ENCODE measurements around the gene ULK3. TPM values are rescaled to one million over a fixed set of nuclear protein-coding genes. Genes with fewer than 3 reads are reported as not detected.

Gene ULK3
- total RNA-seq, 1 donor from 2014 or later = 24.3 TPM

DNA sequence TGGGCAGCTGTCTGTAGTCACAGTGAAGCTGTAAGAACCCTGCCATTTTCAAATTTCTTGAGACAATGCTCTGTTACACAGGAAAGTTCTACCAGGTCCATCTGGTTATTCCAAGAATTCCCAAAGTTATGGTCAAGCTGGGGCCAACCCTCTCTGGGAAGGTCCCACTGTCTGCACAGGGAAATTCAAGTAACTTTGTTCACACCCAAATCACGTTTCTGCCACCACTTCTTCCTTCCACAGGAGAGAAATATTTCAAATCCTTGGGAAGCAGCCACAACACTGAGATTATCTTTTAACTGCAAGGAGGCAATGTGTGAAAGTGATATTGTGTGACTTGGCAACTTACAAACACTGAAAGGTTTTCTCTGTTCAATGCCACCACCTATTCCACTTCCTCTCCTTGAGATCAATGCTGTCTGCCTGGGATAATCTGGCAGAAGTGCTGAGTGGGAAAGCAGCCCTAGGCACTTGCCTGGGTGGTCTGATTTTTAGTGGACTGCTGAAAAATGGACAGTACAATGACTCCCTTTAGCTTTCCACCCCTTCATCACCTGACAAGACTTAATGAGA lies 24.6 kb upstream of the ULK3 start:
- Mint-ChIP-seq H3K27ac (ENCODE audit: unreplicated experiment) (peak overlapping the region; percentile 64), H3K4me1 (ENCODE audit: low read depth) (peaks cover 80% of the 10 kb centered on the region), H3K9me3 (ENCODE audit: low read depth) (no peaks in the 10 kb centered on the region), H3K36me3 (ENCODE audit: low read depth) (peaks cover 2% of the 10 kb centered on the region), H3K4me3 (ENCODE audit: unreplicated experiment) (no peak overlapping the region), H3K27me3 (ENCODE audit: low read depth) (no peaks in the 10 kb centered on the region)
- TF ChIP-seq, protein P1, sequence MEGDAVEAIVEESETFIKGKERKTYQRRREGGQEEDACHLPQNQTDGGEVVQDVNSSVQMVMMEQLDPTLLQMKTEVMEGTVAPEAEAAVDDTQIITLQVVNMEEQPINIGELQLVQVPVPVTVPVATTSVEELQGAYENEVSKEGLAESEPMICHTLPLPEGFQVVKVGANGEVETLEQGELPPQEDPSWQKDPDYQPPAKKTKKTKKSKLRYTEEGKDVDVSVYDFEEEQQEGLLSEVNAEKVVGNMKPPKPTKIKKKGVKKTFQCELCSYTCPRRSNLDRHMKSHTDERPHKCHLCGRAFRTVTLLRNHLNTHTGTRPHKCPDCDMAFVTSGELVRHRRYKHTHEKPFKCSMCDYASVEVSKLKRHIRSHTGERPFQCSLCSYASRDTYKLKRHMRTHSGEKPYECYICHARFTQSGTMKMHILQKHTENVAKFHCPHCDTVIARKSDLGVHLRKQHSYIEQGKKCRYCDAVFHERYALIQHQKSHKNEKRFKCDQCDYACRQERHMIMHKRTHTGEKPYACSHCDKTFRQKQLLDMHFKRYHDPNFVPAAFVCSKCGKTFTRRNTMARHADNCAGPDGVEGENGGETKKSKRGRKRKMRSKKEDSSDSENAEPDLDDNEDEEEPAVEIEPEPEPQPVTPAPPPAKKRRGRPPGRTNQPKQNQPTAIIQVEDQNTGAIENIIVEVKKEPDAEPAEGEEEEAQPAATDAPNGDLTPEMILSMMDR (IDR thresholded peaks at IDR 0.05) = no peak
- no peak for DNase-seq (ENCODE audit: low spot score)

DNA sequence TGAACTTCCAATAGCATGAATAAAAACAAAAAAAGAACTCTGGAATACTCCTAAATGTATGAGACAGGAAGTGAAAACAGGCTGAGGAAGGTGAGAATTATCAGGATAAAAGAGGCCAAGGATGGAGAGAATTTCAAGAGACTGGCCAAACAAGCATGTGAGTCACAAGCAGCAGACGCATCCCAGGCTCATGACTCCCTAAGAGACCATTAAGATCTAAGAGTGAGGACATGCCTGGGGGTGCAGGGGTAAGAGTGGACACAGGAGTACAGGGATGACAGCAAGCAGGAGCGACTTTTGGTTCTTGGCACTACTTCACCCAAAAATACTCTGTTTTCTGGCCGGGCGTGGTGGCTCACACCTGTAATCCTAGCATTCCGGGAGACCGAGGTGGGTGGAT lies 23.1 kb upstream of the ULK3 start:
- TF ChIP-seq, protein P1 (IDR thresholded peaks at IDR 0.05) = no peak
- Mint-ChIP-seq H3K27ac (ENCODE audit: unreplicated experiment) (peak overlapping the region; percentile 91), H3K4me1 (ENCODE audit: low read depth) (peaks cover 69% of the 10 kb centered on the region), H3K9me3 (ENCODE audit: low read depth) (no peaks in the 10 kb centered on the region), H3K4me3 (ENCODE audit: unreplicated experiment) (no peak overlapping the region), H3K36me3 (ENCODE audit: low read depth) (peaks cover 2% of the 10 kb centered on the region), H3K27me3 (ENCODE audit: low read depth) (no peaks in the 10 kb centered on the region)
- DNase-seq (ENCODE audit: low spot score) = no peak

DNA sequence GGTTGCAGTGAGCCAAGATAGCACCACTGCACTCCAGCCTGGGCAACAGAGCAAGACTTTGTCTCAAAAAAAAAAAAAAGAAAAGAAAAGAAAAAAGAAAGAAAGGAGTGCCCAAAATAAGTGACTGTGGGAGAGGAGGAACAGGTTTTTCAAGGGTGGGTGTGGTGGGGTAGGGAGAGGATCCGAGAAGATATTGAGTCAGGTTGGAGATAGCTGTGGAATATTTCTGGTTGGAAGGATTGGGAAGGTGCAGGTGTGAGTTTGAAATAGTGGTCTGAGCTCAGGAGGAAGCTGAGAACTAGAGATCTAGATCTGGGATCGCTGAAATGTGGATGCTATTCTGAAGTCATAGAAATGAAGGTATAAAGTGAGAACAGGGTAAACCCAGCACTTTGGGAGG lies 22.4 kb upstream of the ULK3 start:
- Mint-ChIP-seq H3K27ac (ENCODE audit: unreplicated experiment) (peak overlapping the region; percentile 91), H3K27me3 (ENCODE audit: low read depth) (no peaks in the 10 kb centered on the region), H3K9me3 (ENCODE audit: low read depth) (no peaks in the 10 kb centered on the region), H3K4me1 (ENCODE audit: low read depth) (peaks cover 62% of the 10 kb centered on the region), H3K4me3 (ENCODE audit: unreplicated experiment) (no peak overlapping the region), H3K36me3 (ENCODE audit: low read depth) (peaks cover 2% of the 10 kb centered on the region)
- no peak for DNase-seq (ENCODE audit: low spot score)
- TF ChIP-seq, protein P1 (IDR thresholded peaks at IDR 0.05) = no peak

DNA sequence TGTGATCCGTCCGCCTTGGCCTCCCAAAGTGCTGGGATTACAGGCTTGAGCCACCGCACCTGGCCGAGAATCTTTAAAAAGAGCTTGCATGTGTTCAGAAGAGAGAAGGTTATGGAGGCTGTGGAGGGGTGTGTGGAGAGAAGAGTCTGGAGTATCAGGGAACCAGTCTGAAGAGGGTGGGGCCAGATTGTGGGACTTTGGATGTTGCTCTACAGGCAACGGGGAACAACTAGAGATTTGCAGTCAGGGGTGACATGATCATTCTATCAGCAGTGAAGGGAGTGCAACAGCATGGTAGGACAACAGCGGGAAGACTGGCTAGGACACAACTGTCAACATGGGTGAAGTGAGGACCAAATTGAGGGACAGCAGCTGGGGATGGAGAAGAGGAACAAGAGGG lies 21.3 kb upstream of the ULK3 start:
- Mint-ChIP-seq H3K27ac (ENCODE audit: unreplicated experiment) (peak overlapping the region; percentile 19), H3K4me3 (ENCODE audit: unreplicated experiment) (no peak overlapping the region), H3K36me3 (ENCODE audit: low read depth) (peaks cover 2% of the 10 kb centered on the region), H3K27me3 (ENCODE audit: low read depth) (no peaks in the 10 kb centered on the region), H3K9me3 (ENCODE audit: low read depth) (no peaks in the 10 kb centered on the region), H3K4me1 (ENCODE audit: low read depth) (peaks cover 52% of the 10 kb centered on the region)
- TF ChIP-seq, protein P1 (IDR thresholded peaks at IDR 0.05) = no peak
- no peak for DNase-seq (ENCODE audit: low spot score)

DNA sequence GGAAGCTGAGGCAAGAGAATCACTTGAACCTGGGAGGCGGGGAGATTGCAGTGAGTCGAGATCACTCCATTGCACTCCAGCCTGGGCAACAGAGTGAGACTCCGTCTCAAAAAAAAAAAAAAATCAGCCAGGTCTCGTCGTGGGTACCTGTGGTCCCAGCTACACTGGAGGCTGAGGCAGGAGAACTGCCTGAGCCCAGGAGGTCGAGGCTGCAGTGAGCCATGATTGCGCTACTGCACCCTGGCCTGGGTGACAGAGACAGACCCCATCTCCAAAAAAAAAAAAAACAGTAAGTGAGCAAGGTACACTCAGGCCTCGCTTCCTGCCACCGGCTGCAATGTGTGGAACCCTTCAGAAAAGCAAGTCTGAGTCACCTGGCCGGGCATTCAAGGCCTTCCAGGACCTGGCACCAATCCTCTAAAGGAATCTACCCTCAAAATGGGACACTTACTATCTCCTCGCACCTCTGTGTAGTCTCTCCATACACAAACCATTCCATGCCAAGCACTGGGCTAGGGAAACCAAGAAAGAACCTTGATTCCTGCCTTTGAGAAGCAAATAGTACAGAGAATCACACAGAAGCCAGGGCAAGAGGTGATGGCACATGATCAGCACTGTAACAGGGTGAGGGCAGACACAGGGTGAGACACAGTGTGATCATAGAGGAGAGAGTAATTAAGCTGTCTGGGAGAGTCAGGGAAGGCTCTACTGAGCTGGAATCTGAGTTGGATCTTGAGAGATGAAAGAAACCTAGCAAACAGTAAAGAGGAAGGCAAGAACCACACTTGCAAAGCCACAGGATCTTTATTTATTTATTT lies 20.5 kb upstream of the ULK3 start:
- H3K4me3 Mint-ChIP-seq (ENCODE audit: unreplicated experiment) = no peak overlapping the region
- DNase-seq (ENCODE audit: low spot score) = no peak
- TF ChIP-seq, protein P1 (IDR thresholded peaks at IDR 0.05) = no peak
- no peaks in the 10 kb centered on the region for H3K9me3 Mint-ChIP-seq (ENCODE audit: low read depth)
- no peaks in the 10 kb centered on the region for H3K27me3 Mint-ChIP-seq (ENCODE audit: low read depth)
- H3K36me3 Mint-ChIP-seq (ENCODE audit: low read depth) = peaks cover 2% of the 10 kb centered on the region
- H3K27ac Mint-ChIP-seq (ENCODE audit: unreplicated experiment) = peak overlapping the region; percentile 14
- H3K4me1 Mint-ChIP-seq (ENCODE audit: low read depth) = peaks cover 49% of the 10 kb centered on the region

Data from chondrocyte (in vitro differentiated cells).